Gastroesophageal sphincter (tissue), 4 donors: ENCODE data around the gene PTPN5. TPM values are rescaled to one million over a fixed set of nuclear protein-coding genes. Genes with fewer than 3 reads are reported as not detected.

Experiments
- ATAC-seq: fragments of 150-250 bp; one replicate; pipeline ENCODE4 v1.9.1; 2016; ENCODE audit warnings: mild to moderate bottlenecking, moderate library complexity
- H3K27ac ChIP-seq, 4 donors: fragments of 200-600 bp; sonication (generic) in 3 of 4; 1 replicate in 3 of 4; 2 replicates in 1 of 4; pipeline ENCODE4 v1.5.1; 2016 to 2019
- H3K27me3 ChIP-seq: fragments of 200-600 bp; sonication (generic); one replicate; pipeline ENCODE4 v1.5.1; 2019
- H3K36me3 ChIP-seq, 2 donors: fragments of 200-600 bp; sonication (generic); one replicate each; pipeline ENCODE4 v1.5.1; 2019; ENCODE audit warnings: control low read depth in 1 of 2
- H3K4me1 ChIP-seq, 3 donors: fragments of 200-600 bp; sonication (generic); 1 replicate in 2 of 3; 2 replicates in 1 of 3; pipeline ENCODE4 v1.5.1; 2016 to 2019; ENCODE audit warnings: control low read depth in 2 of 3
- H3K4me3 ChIP-seq, 2 donors: fragments of 200-600 bp; sonication (generic); one replicate each; pipeline ENCODE4 v1.5.1; 2019; ENCODE audit warnings: mild to moderate bottlenecking in 1 of 2, moderate library complexity in 1 of 2
- H3K9me3 ChIP-seq, 3 donors: fragments of 200-600 bp; sonication (generic); one replicate each; pipeline ENCODE4 v1.5.1; 2017 to 2019; ENCODE audit warnings: control low read depth in 2 of 3
- EP300 ChIP-seq: sonication (generic); formaldehyde crosslinking; IDR thresholded peaks from one replicate; pipeline ENCODE4 v1.6.1; 2017; ENCODE audit warnings: antibody characterized with exemption, mild to moderate bottlenecking
- POLR2A ChIP-seq, 2 donors: fragments of 450-650 bp; IDR thresholded peaks; one replicate each; pipeline ENCODE4 v1.6.1; 2017; ENCODE audit warnings: antibody characterized with exemption in 2 of 2, mild to moderate bottlenecking in 2 of 2, moderate library complexity in 1 of 2
- POLR2AphosphoS5 ChIP-seq: sonication (generic); formaldehyde crosslinking; IDR thresholded peaks from one replicate; pipeline ENCODE4 v1.6.1; 2017; ENCODE audit warnings: antibody characterized with exemption
- WGBS, 2 donors: methylation state at CpG; one replicate each; pipeline ENCODE4 v1.1.5; 2018; ENCODE audit warnings: low coverage in 1 of 2; 5-methylcytosine and 5-hydroxymethylcytosine counted together
- total RNA-seq, 4 donors: library from RNA; depleted of rRNA; stranded (reverse); fragments of >200 nt; gene quantifications; one replicate each; pipeline ENCODE4 v1.1.0, GENCODE V29; 2016
- TF ChIP-seq, protein P1 (sequence below), 4 experiments: fragments of 200-600 bp in 2 of 4; fragments of 450-650 bp in 2 of 4; sonication (generic) in 1 of 4; IDR thresholded peaks; one replicate each; pipeline ENCODE4 v1.5.1; 2017 to 2019; ENCODE audit warnings: antibody characterized with exemption in 4 of 4, mild to moderate bottlenecking in 2 of 4, moderate library complexity in 2 of 4

PTPN5 gene
- total RNA-seq, 4 donors from 2014 or later: 1.3 to 4.4 (median 3.8) TPM

GRCh38 chr11:18730020-18730419 is 61.6 kb downstream of the PTPN5 start:
- Histone ChIP-seq H3K27ac (no peak overlapping the region), H3K9me3 (no peaks in the 10 kb centered on the region), H3K4me3 (no peak overlapping the region), H3K27me3 (no peaks in the 10 kb centered on the region), H3K4me1 (no peaks in the 10 kb centered on the region), H3K36me3 (no peaks in the 10 kb centered on the region)
- TF ChIP-seq EP300: no peak
- TF ChIP-seq POLR2AphosphoS5: no peak
- TF ChIP-seq, protein P1, sequence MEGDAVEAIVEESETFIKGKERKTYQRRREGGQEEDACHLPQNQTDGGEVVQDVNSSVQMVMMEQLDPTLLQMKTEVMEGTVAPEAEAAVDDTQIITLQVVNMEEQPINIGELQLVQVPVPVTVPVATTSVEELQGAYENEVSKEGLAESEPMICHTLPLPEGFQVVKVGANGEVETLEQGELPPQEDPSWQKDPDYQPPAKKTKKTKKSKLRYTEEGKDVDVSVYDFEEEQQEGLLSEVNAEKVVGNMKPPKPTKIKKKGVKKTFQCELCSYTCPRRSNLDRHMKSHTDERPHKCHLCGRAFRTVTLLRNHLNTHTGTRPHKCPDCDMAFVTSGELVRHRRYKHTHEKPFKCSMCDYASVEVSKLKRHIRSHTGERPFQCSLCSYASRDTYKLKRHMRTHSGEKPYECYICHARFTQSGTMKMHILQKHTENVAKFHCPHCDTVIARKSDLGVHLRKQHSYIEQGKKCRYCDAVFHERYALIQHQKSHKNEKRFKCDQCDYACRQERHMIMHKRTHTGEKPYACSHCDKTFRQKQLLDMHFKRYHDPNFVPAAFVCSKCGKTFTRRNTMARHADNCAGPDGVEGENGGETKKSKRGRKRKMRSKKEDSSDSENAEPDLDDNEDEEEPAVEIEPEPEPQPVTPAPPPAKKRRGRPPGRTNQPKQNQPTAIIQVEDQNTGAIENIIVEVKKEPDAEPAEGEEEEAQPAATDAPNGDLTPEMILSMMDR (IDR thresholded peaks at IDR 0.05): no peak
- WGBS, 2 donors: 84 to 86% methylated on average over 7 to 8 of the region's 9 CpGs
- no peak for ATAC-seq

GRCh38 chr11:18729426-18729825 is 62.2 kb downstream of the PTPN5 start:
- no peaks in the 10 kb centered on the region for H3K27me3 ChIP-seq
- no peaks in the 10 kb centered on the region for H3K36me3 ChIP-seq
- WGBS, 2 donors: 87% methylated on average over 3 of the region's 16 CpGs; no CpG with 5 or more reads in 1 of the 2 donors
- H3K4me1 ChIP-seq: no peaks in the 10 kb centered on the region
- H3K4me3 ChIP-seq: no peak overlapping the region
- no peak for ATAC-seq
- no peaks in the 10 kb centered on the region for H3K9me3 ChIP-seq
- H3K27ac ChIP-seq: no peak overlapping the region
- TF ChIP-seq POLR2A (IDR thresholded peaks at IDR 0.05): no peak
- TF ChIP-seq EP300: no peak
- no peak for TF ChIP-seq POLR2AphosphoS5
- TF ChIP-seq, protein P1 (IDR thresholded peaks at IDR 0.05): no peak

- no peaks in the 10 kb centered on the region for H3K4me1 ChIP-seq
- no peak overlapping the region for H3K27ac ChIP-seq
- no peak overlapping the region for H3K4me3 ChIP-seq
- H3K27me3 ChIP-seq: no peaks in the 10 kb centered on the region
- 76% methylated on average over 3 of the region's 13 CpGs; no CpG with 5 or more reads in 1 of the 2 donors for WGBS, 2 donors
- no peaks in the 10 kb centered on the region for H3K9me3 ChIP-seq
- no peaks in the 10 kb centered on the region for H3K36me3 ChIP-seq
- TF ChIP-seq POLR2A (IDR thresholded peaks at IDR 0.05) (no peak), EP300 (no peak), POLR2AphosphoS5 (no peak)
- TF ChIP-seq, protein P1 (IDR thresholded peaks at IDR 0.05): no peak
- no peak for ATAC-seq
Observed at GRCh38 chr11:18728658-18729057, 62.9 kb downstream of the PTPN5 start.

DNA sequence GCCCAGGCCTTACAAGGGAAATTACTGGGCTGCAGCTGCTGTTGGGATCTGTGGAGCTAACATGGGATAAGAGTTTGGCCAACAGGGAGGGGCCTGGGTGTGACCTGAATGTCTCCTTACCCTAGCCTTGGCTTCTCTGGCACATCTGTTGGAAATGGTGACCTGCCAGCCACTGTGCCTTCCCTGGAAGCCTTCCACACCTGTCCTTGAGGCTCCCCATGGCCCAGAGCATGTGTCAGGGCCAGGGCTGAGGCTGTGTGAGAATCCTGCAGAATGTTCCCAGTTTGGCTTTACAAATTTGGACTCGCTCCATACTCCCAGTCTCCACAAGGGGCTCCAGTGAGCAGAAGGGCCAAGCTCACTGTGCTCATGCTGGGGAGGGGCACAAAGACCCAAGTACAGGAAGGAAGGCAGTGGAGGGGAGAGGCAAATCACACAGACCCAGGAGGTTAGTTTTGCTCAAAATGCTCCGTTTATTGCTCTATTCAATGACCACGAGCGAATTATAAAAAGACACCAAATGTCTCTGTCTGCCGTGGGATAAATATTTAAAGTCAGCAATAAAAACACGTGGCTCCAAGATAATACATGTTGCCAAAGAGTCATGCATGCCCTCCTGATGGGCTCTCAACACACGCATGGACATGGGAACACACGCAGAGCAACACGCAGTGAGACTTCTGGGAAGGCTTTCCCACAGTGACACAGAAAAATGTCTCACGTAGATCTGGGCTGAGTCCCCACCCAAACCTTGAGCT is 63.9 kb downstream of the PTPN5 start:
- Histone ChIP-seq H3K4me3 (no peak overlapping the region), H3K27me3 (no peaks in the 10 kb centered on the region), H3K36me3 (no peaks in the 10 kb centered on the region), H3K4me1 (no peaks in the 10 kb centered on the region), H3K9me3 (no peaks in the 10 kb centered on the region), H3K27ac (no peak overlapping the region)
- no peak for TF ChIP-seq POLR2AphosphoS5
- TF ChIP-seq POLR2A (IDR thresholded peaks at IDR 0.05): no peak
- TF ChIP-seq EP300: no peak
- TF ChIP-seq, protein P1 (IDR thresholded peaks at IDR 0.05): peak; percentile 38 to 68 (median 62)
- WGBS, 2 donors: 47 to 58% methylated on average over 7 to 9 of the region's 10 CpGs
- ATAC-seq: peak; percentile 34

GRCh38 chr11:18726040-18726439 is 65.6 kb downstream of the PTPN5 start, which contains the start of gene IGSF22:
Gene IGSF22, minus strand, starts transcription at chr11:18726188. Its CDS starts 1,952 bp downstream, at chr11:18724236.
- 62% methylated on average over 2 of the region's 7 CpGs; no CpG with 5 or more reads in 1 of the 2 donors for WGBS, 2 donors
- no peak for TF ChIP-seq POLR2A (IDR thresholded peaks at IDR 0.05)
- no peak for TF ChIP-seq EP300
- no peak for TF ChIP-seq POLR2AphosphoS5
- TF ChIP-seq, protein P1 (IDR thresholded peaks at IDR 0.05): no peak
- H3K9me3 ChIP-seq: no peaks in the 10 kb centered on the region
- H3K4me1 ChIP-seq: peaks cover 0 to 13% (median 0%) of the 10 kb centered on the region in 3 donors
- H3K36me3 ChIP-seq: no peaks in the 10 kb centered on the region
- H3K27ac ChIP-seq: no peak within 1 kb of the TSS
- no peak for ATAC-seq
- no peak within 1 kb of the TSS for H3K4me3 ChIP-seq
- H3K27me3 ChIP-seq: no peaks in the 10 kb centered on the region
